HG03095 (cell line): ENCODE results near the gene ZBTB48.
A peak's percentile ranks its signal among the peaks of the same experiment; 100 is the strongest.
"Not testable (repeated sequence)": the region's sequence is repeated elsewhere in the genome, so short reads cannot be mapped to it uniquely, and the experiment has no call there.

Experiments
- ATAC-seq: cut with Tn5 transposase; IDR thresholded peaks from one replicate; pipeline ENCODE4 v1.9.1; 2021; ENCODE audit warnings: moderate library complexity; ENCODE audit not compliant: unreplicated experiment

Gene ZBTB48

DNA sequence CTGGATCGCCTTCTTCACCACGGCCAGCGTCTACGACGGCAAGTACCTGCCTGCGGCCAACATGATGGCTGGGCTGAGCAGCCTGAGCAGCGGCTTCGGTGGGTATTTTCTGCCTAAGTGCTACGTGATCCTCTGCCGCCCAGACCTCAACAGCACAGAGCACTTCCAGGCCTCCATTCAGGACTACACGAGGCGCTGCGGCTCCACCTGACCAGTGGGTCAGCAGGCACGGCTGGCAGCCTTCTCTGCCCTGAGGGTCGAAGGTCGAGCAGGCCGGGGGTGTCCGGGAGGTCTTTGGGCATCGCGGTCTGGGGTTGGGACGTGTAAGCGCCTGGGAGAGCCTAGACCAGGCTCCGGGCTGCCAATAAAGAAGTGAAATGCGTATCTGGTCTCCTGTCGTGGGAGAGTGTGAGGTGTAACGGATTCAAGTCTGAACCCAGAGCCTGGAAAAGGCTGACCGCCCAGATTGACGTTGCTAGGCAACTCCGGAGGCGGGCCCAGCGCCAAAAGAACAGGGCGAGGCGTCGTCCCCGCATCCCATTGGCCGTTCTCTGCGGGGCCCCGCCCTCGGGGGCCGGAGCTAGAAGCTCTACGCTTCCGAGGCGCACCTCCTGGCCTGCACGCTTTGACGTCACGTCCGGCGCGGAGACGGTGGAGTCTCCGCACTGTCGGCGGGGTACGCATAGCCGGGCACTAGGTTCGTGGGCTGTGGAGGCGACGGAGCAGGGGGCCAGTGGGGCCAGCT, at the start of gene ZBTB48:
ZBTB48 (plus strand) TSS at position 621 of the 745 bp plus-strand sequence. CDS start 616 bp downstream, outside the sequence.
- ATAC-seq, result peak; percentile 95

DNA sequence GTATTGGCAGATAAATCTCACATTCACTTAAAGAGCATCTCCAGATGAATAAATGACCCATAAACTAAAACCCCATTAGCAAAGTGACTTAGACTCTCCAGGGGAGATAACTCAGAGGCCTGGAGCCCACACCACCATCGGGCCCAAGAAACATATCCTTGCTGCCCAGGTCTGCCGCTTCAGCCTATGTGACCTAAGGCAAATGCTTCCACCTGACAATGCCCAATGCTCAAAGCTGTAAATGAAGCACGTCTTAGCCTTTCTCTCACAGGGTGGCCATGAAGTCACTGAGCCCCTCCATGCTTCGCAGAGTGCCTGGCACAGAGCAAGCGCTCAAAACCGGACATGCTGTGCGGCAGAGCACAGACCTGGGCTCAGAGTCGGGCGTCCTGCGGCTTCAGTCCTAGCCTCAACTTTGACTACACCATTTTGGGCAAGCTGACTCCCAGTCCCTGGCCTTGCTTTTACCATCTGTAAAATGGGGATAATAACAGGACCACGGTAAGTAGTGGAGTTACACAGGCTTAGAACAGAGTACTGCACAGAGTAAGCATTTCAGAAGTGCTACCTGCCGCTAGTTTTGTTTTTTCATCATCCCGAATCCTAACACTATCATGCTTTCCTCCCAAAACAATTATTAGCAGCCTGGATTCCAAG, 49.2 kb upstream of the ZBTB48 start:
- no peak for ATAC-seq

DNA sequence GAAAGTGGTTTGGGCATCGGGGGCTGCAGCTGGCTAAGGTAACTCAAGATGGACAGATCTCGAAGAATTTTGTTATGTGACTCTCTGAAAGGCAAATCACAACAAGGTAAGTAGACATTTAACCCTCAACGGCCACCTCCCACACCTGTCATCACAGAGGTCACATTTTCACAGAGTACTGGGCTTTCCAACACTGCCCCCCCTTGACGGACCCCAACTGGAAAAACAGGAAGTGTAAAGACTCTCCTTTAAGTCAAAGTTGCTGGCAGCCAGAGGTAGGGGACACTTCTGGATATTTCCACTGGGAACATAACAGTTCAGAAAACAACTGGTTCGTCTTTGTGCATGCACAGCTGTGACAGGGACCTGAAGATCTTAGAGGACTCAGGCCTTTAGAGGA, 47.8 kb upstream of the ZBTB48 start:
- no peak for ATAC-seq

DNA sequence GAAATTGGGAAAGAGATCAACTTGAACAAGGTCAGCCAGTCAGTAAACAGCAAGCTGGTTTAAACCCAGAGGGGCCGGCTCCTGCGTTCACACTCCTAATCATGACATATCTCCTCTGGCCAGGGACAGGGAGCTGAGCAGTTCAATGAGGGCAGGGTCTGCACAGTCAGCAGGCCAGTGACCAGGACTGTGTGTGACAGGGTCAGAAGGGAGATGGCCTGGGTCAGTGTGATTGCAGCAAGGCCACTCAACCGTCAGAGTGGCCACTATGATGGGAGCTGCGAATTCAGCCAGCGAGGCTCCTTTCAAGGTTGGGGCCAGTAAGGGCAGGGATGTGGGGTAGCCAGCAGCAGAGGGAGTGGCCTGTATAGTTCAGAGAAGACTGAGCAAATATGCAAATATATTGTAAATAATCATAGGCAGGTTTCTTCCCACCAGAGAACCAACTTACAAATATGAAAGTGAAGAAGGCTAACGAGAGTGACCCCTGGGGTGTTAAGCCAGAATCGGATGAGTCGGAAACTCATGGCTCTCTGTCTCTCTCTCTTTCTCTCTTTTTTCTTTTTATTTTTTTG, 45.5 kb upstream of the ZBTB48 start:
- ATAC-seq, result no peak

DNA sequence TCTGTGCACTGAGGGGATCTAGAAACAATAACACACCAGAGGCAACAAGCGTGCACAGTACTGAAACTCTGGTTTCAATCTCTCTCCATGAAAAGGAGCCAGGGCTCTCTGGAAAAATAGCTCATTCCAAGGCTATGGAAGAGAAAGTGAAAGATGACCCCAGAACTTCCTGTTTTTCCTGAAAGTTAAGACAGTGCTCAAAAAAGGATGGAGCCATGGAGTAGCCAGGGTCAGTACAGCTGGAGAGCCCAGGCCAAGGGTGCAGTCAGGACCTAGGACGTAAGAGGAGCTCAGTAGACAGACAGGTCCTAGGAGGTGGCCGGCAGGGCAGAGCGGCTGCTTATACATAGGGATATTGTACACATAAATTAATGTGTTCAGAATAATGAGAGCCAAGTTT, 44.6 kb upstream of the ZBTB48 start:
- no peak for ATAC-seq

DNA sequence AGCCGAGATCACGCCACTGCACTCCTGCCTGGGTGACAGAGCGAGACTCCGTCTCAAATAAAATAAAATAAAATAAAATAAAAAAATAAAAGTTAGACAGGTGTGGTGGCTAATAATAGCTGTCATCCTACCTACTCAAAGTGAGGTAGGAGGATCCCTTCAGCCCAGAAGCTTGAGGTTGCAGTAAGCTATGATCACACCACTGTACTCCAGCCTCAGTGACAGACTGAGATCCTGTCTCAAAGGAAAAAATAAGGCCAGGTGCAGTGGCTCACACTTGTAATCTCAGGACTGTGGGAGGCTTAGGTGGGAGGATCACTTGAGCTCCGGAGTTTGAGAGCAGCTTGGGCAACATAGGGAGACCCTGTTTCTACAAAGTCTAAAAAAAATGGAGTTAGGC, 43.5 kb upstream of the ZBTB48 start:
- ATAC-seq, result no peak

DNA sequence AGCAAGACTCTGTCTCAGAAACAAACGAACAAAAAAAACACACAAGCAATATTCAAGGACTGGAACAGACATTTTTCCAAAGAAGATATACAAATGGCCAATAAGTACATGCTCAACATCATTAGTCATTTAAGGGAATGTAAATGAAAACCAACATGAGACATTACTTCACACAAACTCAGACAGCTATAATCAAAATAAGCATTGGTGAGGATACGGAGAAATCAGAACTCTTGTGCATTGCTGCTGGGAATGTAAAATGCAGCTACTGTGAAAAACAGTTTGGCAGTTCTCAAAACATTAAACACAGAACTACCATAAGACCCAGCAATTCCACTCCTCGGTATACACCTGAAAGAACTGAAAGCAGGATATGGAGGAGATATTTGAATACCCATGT, 40.8 kb upstream of the ZBTB48 start:
- ATAC-seq, result no peak

DNA sequence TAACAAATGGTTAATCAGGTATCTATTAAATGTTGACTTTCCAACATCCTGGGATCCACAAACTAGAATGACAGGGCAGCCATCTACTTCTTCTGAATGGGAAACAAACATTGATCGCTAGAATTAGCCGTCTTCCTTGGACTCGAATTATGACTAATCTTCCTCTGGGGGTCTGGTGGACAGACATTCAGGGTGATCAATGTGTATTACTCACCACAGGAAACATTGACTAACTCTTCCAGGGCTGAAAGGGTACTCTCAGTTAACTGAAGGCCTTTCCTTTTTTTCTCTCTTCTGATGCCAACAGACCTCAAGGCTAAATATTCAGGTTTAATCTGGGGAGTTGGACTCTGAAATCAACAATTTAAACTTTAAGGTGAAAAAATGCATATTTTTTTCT, 35.0 kb upstream of the ZBTB48 start:
- no peak for ATAC-seq

DNA sequence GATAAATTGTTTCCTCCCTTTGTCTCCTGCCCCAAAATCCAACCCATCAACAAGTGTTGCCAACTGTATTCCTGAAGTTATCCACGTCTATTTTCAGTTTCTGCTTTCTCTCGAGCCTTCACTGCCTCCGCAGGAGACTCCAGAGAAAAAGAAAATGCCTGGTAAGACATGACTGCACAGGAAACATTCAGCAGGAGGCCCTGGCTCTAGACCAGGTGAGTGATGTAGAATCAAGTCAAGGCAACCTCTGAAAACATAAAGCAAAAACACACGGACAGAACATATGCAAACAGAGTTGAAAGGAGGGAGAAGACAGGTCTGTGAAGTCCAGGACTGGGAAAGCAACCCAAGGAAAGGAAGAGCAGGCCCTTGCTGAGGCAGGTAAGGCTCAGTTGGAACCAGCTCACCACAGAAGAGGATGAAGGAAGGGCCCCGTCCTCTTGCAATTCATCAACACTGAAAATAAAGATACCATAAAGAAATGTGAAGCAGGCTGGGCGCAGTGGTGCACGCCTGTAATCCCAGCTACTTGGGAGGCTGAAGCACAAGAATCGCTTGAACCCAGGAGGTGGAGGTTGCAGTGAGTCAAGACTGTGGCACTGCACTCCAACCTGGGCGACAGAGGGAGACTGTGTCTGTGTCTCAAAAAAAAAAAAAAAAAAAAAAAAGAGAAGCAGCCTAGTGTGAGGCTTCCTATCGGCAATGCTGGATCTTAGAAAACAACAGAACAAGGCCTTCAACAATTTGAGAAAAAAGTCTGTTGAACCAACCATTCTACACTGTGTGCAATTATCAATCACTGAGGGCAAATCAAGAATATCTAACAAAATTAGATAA, 34.3 kb upstream of the ZBTB48 start:
- ATAC-seq, result no peak

DNA sequence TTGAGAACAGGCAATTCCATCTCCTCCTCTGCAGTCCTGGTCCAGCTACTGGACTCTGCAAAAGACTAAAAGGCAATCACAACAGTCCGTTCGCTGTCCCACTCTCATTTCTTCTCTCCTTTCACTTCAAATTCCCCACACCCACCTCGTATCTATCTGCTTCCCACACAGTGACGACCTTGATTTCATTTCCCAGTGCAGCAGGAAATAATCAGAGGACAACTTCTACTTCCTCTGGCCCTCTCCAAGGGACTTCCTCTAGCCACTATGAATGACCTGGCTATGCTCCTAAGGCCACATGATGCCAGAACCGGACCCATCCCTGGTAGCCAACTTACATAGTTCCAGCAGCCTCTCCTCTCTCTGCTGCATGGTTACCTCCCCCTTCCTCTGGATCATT, 33.5 kb upstream of the ZBTB48 start:
- no peak for ATAC-seq

DNA sequence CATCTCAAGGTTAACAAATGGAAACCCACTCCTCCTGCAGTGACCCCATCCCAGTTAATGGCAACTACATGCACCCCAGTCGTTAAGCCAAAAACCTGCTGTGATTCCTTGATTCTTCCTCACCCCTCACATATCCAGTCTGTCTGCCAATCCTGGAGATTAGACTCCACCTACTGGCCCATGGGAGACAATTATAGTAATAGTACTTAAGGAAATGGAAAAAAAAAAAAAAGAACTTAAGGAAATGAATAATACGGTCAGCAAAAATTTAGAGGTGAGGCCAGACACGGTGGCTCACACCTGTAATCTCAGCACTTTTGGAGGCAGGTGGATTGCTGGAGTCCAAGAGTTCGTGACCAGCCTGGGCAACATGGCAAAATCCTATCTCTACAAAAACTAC, 32.5 kb upstream of the ZBTB48 start:
- ATAC-seq, result no peak

DNA sequence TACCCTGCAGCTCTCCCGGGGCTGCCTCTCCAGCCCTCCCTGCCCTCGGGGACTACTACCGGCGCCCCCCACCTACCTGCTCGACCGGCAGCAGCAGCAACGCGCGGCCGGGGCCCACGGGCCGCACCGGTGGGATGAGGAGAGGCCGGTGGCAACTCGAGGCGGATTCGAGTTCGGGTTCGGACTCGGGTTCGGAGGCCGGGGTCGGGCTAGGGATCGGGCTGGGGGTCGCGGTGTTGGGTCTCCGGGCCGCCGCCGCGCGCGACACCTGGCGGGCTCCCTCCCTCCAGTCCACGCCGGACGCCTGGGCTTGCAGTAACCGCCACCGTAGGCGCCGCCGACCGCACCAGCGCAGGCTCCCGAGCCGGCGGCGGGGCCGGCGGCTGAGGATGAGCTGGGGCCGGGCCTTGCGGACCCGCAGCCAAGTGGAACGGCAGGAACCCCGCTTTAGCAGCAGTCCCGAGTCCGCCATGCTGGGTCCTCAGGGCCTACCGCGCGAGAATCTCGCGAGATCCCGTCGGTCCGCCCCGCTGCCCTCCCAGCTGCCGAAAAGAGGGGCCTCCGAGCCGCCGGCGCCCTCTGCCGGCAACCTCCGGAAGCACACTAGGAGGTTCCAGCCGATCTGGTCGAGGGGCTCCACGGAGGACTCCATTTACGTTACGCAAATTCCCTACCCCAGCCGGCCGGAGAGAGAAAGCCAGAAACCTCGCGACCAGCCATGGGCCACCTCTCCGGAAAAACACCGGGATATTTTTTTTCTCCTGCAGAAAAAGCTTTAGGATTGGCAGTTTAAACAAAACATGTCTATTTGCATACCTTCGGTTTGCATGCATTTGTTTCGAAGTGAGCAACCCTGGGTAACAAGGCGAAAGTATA, 25.5 kb upstream of the ZBTB48 start, which contains the start of gene NOL9:
NOL9 (minus strand) TSS at position 483 of the 876 bp plus-strand sequence; CDS start at position 472, 11 bp downstream.
- peak; percentile 92 for ATAC-seq

DNA sequence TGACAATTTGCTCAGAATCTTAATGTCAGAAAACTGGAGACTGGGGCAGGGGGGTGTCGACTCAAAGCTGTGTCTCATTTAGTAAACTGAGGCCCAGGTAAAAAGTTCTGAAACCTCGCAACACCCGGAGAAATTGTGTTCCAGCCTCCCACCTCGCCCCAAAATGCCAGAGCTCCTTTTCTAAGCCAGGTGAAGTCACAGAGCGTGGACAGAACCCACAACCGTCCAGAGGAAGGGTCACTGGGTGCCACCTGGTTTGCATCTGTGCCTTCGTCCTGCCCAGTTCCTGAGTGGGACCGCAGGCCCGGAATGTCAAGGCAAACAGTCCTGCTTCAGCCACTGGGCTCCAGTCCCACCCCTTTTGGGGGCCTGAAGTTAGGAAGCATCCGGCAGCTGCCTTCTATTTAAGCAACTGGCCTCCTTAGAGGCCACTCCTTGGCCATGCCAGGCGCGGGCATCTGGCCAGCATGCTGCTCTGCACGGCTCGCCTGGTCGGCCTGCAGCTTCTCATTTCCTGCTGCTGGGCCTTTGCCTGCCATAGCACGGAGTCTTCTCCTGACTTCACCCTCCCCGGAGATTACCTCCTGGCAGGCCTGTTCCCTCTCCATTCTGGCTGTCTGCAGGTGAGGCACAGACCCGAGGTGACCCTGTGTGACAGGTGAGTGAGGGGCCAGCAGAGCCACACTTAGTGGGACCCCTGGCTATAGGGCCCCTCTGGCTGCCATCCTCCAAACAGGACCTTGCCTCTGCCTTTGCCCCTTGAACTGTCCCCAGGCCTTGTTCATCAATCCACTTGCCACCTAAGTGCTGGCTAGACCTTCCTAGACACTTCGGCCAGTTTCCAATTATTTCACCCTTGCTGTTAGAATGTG, 24.7 kb upstream of the ZBTB48 start, which contains the start of gene TAS1R1:
TAS1R1 (plus strand) TSS at position 401 of the 872 bp plus-strand sequence; CDS start at position 468, 67 bp downstream.
- ATAC-seq, result no peak

DNA sequence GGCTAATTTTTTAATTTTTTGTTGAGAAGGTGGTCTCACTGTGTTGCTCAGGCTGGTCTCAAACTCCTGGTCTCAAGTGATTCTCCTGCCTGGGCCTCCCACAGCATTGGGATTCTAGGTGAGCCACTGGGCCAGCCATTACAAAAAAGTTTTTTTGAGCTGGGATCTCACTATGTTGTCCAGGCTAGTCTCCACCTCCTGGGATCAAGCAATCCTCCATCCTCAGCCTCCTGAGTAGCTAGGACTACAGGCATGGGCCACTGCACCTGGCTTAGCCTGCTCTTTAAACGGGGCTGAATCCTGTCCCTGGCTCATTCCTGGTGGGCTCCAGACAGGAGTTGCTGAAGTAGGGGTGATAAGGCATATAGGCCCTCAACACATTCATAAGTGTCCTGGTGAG, 22.2 kb upstream of the ZBTB48 start:
- no peak for ATAC-seq

DNA sequence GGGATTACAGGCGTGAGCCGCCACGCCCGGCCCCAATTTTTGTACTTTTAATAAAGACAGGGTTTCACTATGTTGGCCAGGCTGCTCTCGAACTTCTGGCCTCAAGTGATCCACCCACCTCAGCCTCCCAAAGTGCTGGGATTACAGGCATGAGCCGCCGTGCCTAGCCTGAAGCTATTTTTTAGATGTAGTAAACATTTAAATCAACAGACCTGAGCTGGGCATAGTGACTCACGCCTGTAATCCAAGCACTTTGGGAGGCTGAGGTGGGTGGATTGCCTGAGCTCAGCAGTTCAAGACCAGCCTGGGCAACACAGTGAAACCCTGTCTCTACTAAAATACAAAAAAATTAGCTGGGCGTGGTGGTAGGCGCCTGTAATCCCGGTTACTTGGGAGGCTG, 20.6 kb upstream of the ZBTB48 start:
- not testable (repeated sequence) for ATAC-seq

DNA sequence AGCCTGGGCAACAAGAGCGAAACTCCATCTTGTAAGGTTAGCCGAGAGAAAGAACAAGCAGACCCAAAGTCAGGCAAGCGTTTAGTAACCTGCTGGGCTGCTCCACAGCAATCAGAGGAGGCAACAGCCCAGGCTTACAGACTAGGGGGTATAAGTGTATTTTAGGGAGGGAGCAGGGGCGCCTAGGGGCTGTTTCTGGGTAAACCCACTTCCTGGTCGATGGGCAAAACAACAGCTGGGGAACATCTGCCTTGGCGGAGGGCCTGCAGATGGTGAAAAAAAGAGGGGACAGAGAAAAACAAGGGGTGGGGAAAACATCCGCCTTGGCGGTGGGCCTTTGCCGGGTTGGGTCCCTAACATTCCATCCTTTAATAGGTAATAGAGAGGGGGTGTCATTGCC, 19.5 kb upstream of the ZBTB48 start:
- no peak for ATAC-seq

DNA sequence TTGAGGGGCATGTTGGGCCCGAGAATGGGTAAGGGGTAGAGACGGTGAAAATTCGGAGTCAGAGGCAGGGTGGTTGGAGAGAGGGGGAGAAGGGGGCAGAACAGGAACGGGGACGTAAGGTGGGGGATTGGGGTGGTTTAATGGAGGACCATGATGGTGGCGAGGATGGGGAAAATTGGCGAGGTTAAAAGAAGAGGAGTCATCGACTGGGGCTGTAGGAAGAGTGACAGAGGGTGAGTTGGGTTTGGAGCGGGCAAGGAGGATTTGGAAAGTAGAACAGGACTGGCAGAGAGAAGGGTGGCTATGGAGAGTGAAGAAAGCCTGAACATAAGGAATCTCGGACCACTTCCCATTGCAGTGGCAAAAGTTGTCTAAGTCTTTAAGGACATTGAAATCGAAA, 10.8 kb upstream of the ZBTB48 start:
- no peak for ATAC-seq

DNA sequence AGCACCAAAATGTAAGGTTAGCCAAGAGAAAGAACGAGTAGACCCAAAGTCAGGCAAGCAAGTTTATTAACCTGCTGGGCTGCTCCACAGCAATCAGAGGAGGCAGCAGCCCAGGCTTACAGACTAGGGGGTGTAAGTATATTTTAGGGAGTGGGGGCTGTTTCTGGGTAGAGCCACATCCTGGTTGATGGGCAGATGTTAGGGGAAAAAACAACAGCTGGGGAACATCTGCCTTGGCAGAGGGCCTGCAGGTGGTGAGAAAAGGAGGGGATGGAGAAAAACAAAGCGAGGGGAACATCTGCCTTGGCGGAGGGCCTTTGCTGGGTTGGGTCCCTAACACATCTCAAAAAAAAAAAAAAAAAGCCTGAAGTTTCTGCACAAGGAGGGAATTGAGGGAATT, 9.7 kb upstream of the ZBTB48 start:
- no peak for ATAC-seq

DNA sequence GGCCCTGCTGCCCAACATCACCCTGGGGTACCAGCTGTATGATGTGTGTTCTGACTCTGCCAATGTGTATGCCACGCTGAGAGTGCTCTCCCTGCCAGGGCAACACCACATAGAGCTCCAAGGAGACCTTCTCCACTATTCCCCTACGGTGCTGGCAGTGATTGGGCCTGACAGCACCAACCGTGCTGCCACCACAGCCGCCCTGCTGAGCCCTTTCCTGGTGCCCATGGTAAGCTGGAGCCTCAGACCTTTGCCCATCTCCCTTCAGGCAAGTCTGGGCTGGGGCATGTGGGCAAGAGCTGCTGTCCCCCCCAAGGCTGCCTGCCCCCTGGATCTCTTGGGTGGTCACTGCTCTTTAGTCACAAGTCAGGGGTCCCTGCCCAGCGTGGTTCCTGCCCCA, 8.8 kb upstream of the ZBTB48 start:
- ATAC-seq, result no peak
